ENCODE data around the gene NUP133. TPM values are rescaled to one million over a fixed set of nuclear protein-coding genes. Genes with fewer than 3 reads are reported as not detected.

The NUP133 gene
- total RNA-seq, 4 donors from 2014 or later: 21.9 to 31.6 (median 26.9) TPM

DNA sequence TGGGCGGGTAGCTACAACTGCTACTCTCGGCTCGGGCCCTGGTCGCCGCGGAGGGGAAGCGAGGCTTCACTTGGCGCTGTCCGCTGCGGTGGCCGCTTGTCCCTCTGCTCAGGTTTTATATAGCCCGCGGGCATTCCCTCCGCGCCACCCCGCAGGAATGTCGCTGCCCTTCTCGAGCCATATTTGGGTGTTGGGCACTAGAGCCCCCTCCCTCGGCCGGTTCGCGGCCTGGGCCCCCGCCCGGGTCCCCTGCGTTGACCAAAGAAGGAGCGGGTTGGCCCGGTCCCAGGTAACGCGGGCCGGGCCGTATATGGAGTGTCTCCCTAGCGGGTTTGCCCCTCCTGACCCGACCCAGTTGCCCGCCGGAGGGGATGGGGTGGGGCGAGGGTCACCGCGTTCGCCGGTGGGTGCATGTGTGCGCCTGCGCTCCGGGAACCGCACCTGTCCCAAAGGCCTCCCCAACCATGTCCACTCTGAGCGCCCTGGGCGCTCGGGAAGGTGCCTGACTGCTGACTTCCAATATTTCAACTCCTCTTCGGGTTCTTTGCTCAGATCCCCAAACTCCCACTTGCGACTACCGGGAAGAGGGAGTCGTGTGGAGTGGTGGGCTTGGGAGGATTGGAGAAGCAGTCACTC is 74.0 kb downstream of the NUP133 start, which contains the start of gene ACTA1:
ACTA1 (minus strand) TSS at position 90 of the 636 bp plus-strand sequence. CDS start 979 bp downstream, outside the sequence.
- no peak for DNase-seq (ENCODE audit: low spot score in 2 of 2)
- 2 to 4% methylated on average over 40 to 47 of the region's 51 CpGs for WGBS, 2 donors
- intact Hi-C loops (cut with DNase I; ENCODE audit: low total_unique reads): no loop called here
- TF ChIP-seq, protein P1, sequence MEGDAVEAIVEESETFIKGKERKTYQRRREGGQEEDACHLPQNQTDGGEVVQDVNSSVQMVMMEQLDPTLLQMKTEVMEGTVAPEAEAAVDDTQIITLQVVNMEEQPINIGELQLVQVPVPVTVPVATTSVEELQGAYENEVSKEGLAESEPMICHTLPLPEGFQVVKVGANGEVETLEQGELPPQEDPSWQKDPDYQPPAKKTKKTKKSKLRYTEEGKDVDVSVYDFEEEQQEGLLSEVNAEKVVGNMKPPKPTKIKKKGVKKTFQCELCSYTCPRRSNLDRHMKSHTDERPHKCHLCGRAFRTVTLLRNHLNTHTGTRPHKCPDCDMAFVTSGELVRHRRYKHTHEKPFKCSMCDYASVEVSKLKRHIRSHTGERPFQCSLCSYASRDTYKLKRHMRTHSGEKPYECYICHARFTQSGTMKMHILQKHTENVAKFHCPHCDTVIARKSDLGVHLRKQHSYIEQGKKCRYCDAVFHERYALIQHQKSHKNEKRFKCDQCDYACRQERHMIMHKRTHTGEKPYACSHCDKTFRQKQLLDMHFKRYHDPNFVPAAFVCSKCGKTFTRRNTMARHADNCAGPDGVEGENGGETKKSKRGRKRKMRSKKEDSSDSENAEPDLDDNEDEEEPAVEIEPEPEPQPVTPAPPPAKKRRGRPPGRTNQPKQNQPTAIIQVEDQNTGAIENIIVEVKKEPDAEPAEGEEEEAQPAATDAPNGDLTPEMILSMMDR (IDR thresholded peaks at IDR 0.05): no peak
- no peak for TF ChIP-seq POLR2A (IDR thresholded peaks at IDR 0.05)
- no peak within 1 kb of the TSS for H3K4me3 ChIP-seq (ENCODE audit: low read depth, poor library complexity, severe bottlenecking)

DNA sequence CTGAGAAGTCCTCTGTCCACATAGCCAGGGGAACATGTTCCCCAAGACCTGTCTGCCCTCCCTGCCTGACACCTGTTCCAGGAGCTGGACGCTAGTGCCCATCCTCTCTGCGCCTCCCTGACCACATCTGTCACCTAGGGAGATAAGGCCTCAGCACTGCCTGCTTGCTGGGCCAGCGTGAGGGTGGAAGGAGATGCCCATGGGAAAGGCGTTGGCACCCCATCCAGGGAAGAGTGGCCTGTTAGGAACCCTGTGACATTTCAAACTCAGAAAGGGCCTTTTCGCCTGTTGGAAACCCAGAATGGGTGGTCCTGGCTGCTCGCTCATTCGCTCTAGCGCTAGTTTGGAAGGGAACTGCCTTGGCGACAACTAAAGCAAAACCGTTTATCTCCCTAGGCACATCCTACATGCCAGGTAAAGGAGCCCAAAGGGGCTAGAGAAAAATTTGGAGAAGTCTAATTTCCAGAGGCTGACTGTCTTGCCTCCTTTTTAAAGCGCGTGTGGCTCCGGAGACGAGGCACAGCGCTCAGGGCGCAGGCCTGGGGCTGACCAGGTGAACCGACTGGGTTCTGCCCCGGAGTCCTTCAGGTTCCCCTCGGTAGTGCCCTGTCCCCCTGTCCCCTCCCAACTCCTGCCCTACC is 74.7 kb downstream of the NUP133 start:
- no peak overlapping the region for H3K4me3 ChIP-seq (ENCODE audit: low read depth, poor library complexity, severe bottlenecking)
- no peak for TF ChIP-seq POLR2A (IDR thresholded peaks at IDR 0.05)
- TF ChIP-seq, protein P1 (IDR thresholded peaks at IDR 0.05): no peak
- intact Hi-C loops (cut with DNase I; ENCODE audit: low total_unique reads): no loop called here
- no peak for DNase-seq (ENCODE audit: low spot score in 2 of 2)
- 7 to 13% methylated on average over 19 of the region's 19 CpGs for WGBS, 2 donors

DNA sequence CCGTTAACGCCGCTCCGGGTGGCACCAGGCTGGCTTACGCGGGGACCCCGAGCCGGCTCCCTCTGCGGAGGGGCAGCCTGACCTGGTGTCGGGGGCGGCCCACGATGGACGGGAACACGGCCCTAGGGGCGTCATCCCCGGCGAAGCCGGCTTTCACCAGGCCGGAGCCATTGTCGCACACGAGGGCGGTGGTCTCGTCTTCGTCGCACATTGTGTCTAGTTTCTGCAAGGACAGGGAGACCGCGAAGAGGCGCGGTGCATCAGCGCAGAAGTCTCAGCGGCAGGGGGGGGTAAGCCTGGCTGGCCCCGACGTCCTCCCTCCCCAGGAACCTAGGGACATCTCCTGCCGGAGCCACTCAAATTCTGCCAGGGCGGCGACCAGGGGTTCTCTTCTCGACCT is 75.2 kb downstream of the NUP133 start:
- WGBS, 2 donors: 7 to 18% methylated on average over 16 to 28 of the region's 37 CpGs

DNA sequence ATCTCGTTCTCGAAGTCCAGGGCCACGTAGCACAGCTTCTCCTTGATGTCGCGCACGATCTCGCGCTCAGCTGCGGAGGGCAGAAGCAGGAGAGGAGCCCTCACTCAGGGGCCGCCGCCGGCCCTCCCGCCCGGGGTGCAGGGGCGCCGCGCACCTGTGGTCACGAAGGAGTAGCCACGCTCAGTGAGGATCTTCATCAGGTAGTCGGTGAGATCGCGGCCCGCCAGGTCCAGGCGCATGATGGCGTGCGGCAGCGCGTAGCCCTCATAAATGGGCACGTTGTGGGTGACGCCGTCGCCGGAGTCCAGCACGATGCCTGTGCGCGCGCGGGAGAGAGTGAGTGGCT is 76.1 kb downstream of the NUP133 start:
- 6% methylated on average over 29 of the region's 38 CpGs; no CpG with 5 or more reads in 1 of the 2 donors for WGBS, 2 donors
- DNase-seq (ENCODE audit: low spot score in 2 of 2): no peak
- no peak overlapping the region for H3K4me3 ChIP-seq (ENCODE audit: low read depth, poor library complexity, severe bottlenecking)
- no peak for TF ChIP-seq POLR2A (IDR thresholded peaks at IDR 0.05)
- TF ChIP-seq, protein P1 (IDR thresholded peaks at IDR 0.05): no peak
- intact Hi-C loops (cut with DNase I; ENCODE audit: low total_unique reads): no loop called here

More for the DNA sequence above, 75.2 kb downstream of the NUP133 start:
- intact Hi-C loops (cut with DNase I; ENCODE audit: low total_unique reads): no loop called here
- TF ChIP-seq POLR2A (IDR thresholded peaks at IDR 0.05): no peak
- TF ChIP-seq, protein P1 (IDR thresholded peaks at IDR 0.05): no peak
- no peak overlapping the region for H3K4me3 ChIP-seq (ENCODE audit: low read depth, poor library complexity, severe bottlenecking)
- DNase-seq (ENCODE audit: low spot score in 2 of 2): no peak

DNA sequence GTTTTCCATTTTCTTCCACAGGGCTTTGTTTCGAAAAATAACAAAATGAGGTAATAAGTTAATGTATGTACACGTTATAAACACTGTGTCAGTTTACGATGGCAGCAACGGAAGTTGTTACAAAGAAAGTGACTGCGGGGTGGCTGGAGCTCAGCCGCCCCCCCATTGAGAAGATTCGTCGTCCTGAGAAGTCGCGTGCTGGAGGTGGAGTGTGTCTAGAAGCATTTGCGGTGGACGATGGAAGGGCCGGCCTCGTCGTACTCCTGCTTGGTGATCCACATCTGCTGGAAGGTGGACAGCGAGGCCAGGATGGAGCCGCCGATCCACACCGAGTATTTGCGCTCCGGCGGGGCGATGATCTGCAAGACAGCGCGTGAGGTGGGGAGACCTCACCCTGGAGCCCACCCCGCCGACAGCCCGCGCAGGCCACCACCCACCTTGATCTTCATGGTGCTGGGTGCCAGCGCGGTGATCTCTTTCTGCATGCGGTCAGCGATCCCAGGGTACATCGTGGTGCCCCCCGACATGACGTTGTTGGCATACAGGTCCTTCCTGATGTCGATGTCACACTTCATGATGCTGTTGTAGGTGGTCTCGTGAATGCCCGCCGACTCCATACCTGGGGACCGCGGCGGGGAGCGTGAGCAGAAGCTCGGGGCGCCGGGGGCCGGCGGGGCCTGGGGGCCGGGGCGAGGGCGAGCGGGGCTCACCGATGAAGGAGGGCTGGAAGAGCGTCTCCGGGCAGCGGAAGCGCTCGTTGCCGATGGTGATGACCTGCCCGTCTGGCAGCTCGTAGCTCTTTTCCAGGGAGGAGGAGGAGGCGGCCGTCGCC is 76.6 kb downstream of the NUP133 start:
- no peak overlapping the region for H3K4me3 ChIP-seq (ENCODE audit: low read depth, poor library complexity, severe bottlenecking)
- DNase-seq (ENCODE audit: low spot score in 2 of 2): no peak
- no peak for TF ChIP-seq POLR2A (IDR thresholded peaks at IDR 0.05)
- TF ChIP-seq, protein P1 (IDR thresholded peaks at IDR 0.05): no peak
- WGBS, 2 donors: 3 to 6% methylated on average over 41 to 59 of the region's 65 CpGs
- intact Hi-C loops (cut with DNase I; ENCODE audit: low total_unique reads): no loop called here

Data from lower leg skin (tissue), 4 donors.